HepG2 (cell line): ENCODE results near the gene NPAS2. TPM values are rescaled to one million over a fixed set of nuclear protein-coding genes. Genes with fewer than 3 reads are reported as not detected.
A peak's percentile ranks its signal among the peaks of the same experiment; 100 is the strongest.

Experiments
- ATAC-seq: fragments of 200-7000 bp; cut with Tn5 transposase; 3 replicates; pipeline ENCODE4 v1.9.1; 2020; ENCODE audit warnings: mild to moderate bottlenecking, moderate library complexity
- BruUV-seq: library from RNA; stranded (reverse); fragments of 400-500 nt; replicated peaks from 2 replicates; lab custom pipeline; 2021; lab: Mats Ljungman, UMichigan
- CTCF ChIA-PET: fragments of 300-600 bp; formaldehyde crosslinking; extraction: SDS; loops from one replicate; lab custom pipeline; 2021; ENCODE audit warnings: low total read pairs, inconsistent platforms, low intra/inter-chr PET ratio; lab: Yijun Ruan, JAX
- POLR2A ChIA-PET: fragments of 350-600 bp; sonication (Branson Sonifier 250); formaldehyde crosslinking; loops from one replicate; lab custom pipeline; 2020; ENCODE audit warnings: antibody characterized with exemption, inconsistent platforms; lab: Yijun Ruan, JAX
- DNase-seq: peaks from one replicate; pipeline ENCODE4 v3.0.0-alpha.2; 2015; ENCODE audit warnings: low spot score
- FAIRE-seq: peaks from 3 replicates; lab custom pipeline; 2011; peaks lifted over from hg19 to GRCh38; lab: Jason Lieb, UNC
- H2AFZ ChIP-seq: one replicate; pipeline ENCODE4 v1.6.1; 2011; ENCODE audit warnings: low read length, inconsistent platforms
- H3K27ac ChIP-seq: fragments of 300-600 bp; 3 replicates; pipeline ENCODE4 v1.8.0; 2011; ENCODE audit warnings: mixed run types, mild to moderate bottlenecking, mixed read lengths, low read length, inconsistent platforms; ENCODE audit not compliant: insufficient read depth; ENCODE audit errors: extremely low read length
- H3K27me3 ChIP-seq, 2 experiments: fragments of 200-600 bp in 1 of 2; 2 replicates in 1 of 2; 3 replicates in 1 of 2; pipeline versions ENCODE4 v1.6.0 to v1.8.0; 2011; ENCODE audit warnings: low read length in 2 of 2, mild to moderate bottlenecking in 2 of 2, moderate library complexity in 2 of 2, inconsistent platforms in 1 of 2; ENCODE audit not compliant: insufficient read depth in 2 of 2, control insufficient read depth in 1 of 2
- H3K36me3 ChIP-seq, 2 experiments: fragments of 200-600 bp in 1 of 2; replicated peaks in 1 of 2; 2 replicates in 1 of 2; 3 replicates in 1 of 2; pipeline versions ENCODE4 v1.5.1 to v1.8.0; 2011; ENCODE audit warnings: low read length in 2 of 2, inconsistent platforms in 1 of 2; ENCODE audit not compliant: insufficient read depth in 2 of 2, control insufficient read depth in 1 of 2
- H3K4me1 ChIP-seq: 2 replicates; pipeline ENCODE4 v1.5.1; 2012; ENCODE audit warnings: low read length, inconsistent platforms; ENCODE audit not compliant: insufficient read depth
- H3K4me2 ChIP-seq: 2 replicates; pipeline ENCODE4 v1.6.0; 2011; ENCODE audit warnings: low read depth, low read length, inconsistent platforms
- H3K4me3 ChIP-seq, 3 experiments: fragments of 200-600 bp in 1 of 3; sonication (generic), shearing (Covaris generic) in 1 of 3; replicated peaks in 1 of 3; 2 replicates each; pipeline ENCODE4 v1.5.1; 2011 to 2016; ENCODE audit warnings: low read length in 3 of 3, inconsistent platforms in 2 of 3, low read depth in 2 of 3, mild to moderate bottlenecking in 2 of 3, control low read depth in 1 of 3, mixed read lengths in 1 of 3; ENCODE audit not compliant: insufficient read depth in 1 of 3
- H3K79me2 ChIP-seq: one replicate; pipeline ENCODE4 v1.6.1; 2011; ENCODE audit warnings: low read length, inconsistent platforms; ENCODE audit not compliant: insufficient read depth
- H3K9ac ChIP-seq: 2 replicates; pipeline ENCODE4 v1.6.0; 2011; ENCODE audit warnings: mild to moderate bottlenecking, low read depth, low read length, inconsistent platforms; ENCODE audit not compliant: insufficient read depth
- H3K9me3 ChIP-seq: 2 replicates; pipeline ENCODE4 v1.5.1; 2012; ENCODE audit warnings: mild to moderate bottlenecking, low read length
- H4K20me1 ChIP-seq: 2 replicates; pipeline ENCODE4 v1.6.0; 2011; ENCODE audit warnings: inconsistent platforms, mild to moderate bottlenecking, low read length, moderate library complexity; ENCODE audit not compliant: insufficient read depth
- AGO2 ChIP-seq: fragments of 200-400 bp; formaldehyde crosslinking; optimal IDR thresholded peaks from 2 replicates; pipeline ENCODE3; 2017; ENCODE audit warnings: mild to moderate bottlenecking, low read depth, low read length, moderate library complexity
- CBX5 ChIP-seq: sonication (generic); formaldehyde crosslinking; IDR thresholded peaks from 2 replicates; pipeline ENCODE4 v1.4.0; 2020; ENCODE audit warnings: missing genetic modification reagents, borderline replicate concordance
- MAFK ChIP-seq, 2 experiments: IDR thresholded peaks in 1 of 2; conservative IDR thresholded peaks in 1 of 2; 2 replicates each; pipeline ENCODE4 v1.6.1; 2011; ENCODE audit warnings: improper control_type of control experiment in 2 of 2, low read length in 2 of 2
- MEIS1 ChIP-seq: sonication (generic); formaldehyde crosslinking; IDR thresholded peaks from 2 replicates; pipeline ENCODE4 v1.9.0; 2021; ENCODE audit warnings: mild to moderate bottlenecking, missing genetic modification reagents, moderate library complexity, borderline replicate concordance
- NFYB ChIP-seq: sonication (generic); formaldehyde crosslinking; IDR thresholded peaks from 2 replicates; pipeline ENCODE4 v1.4.0; 2020; ENCODE audit warnings: missing genetic modification reagents
- POLR2A ChIP-seq, 2 experiments: IDR thresholded peaks; 2 replicates each; pipeline ENCODE4 v1.6.1; 2011; ENCODE audit warnings: low read depth in 2 of 2, low read length in 2 of 2, mild to moderate bottlenecking in 1 of 2, moderate library complexity in 1 of 2; ENCODE audit not compliant: insufficient read depth in 1 of 2
- PRMT3 ChIP-seq: sonication (generic); formaldehyde crosslinking; IDR thresholded peaks from 2 replicates; pipeline ENCODE4 v1.8.1; 2022; ENCODE audit warnings: low read depth, mild to moderate bottlenecking, moderate library complexity, missing genetic modification reagents, borderline replicate concordance
- ZNF17 ChIP-seq: sonication (generic); formaldehyde crosslinking; IDR thresholded peaks from 2 replicates; pipeline ENCODE4 v1.5.0; 2020; ENCODE audit warnings: mild to moderate bottlenecking, missing genetic modification reagents
- ZNF230 ChIP-seq: sonication (generic); formaldehyde crosslinking; IDR thresholded peaks from 2 replicates; pipeline ENCODE4 v1.4.0; 2020; ENCODE audit warnings: mild to moderate bottlenecking, missing genetic modification reagents
- WGBS: methylation state at CpG from one replicate; pipeline ENCODE4 v1.1.6; 2017; ENCODE audit warnings: low lambda C conversion rate; 5-methylcytosine and 5-hydroxymethylcytosine counted together
- in situ Hi-C: cut with HindIII; loops from 2 replicates; pipeline ENCODE4 v1.10.0; 2017; ENCODE audit warnings: low pct_unique_long_range_greater_than_20kb; ENCODE audit not compliant: extremely low pct_ligation_motif_present
- intact Hi-C: fragments of 100-400 bp; cut with micrococcal nuclease; formaldehyde crosslinking; loops from one replicate; pipeline ENCODE4 v1.10.0; 2022; ENCODE audit not compliant: unreplicated experiment
- polyA plus RNA-seq, 8 experiments: library from polyadenylated mRNA; depleted of rRNA in 3 of 8; stranded (reverse) in 7 of 8; unstranded in 1 of 8; fragments of >200 nt; fragmentation: Illumina TruSeq in 4 of 8; extraction: Trizol in 4 of 8; gene quantifications; 2 replicates each; pipeline versions ENCODE4 v1.2.1 to v1.2.3, GENCODE V29; 2011 to 2016; ENCODE audit warnings: low read depth in 4 of 8, missing spikeins in 1 of 8, mixed read lengths in 1 of 8; ENCODE audit not compliant: insufficient read depth in 1 of 8
- total RNA-seq, 5 experiments: library from RNA; depleted of rRNA; stranded (reverse); fragments of >200 nt; fragmentation: Illumina TruSeq; extraction: Trizol; gene quantifications; 2 replicates each; pipeline ENCODE4 v1.2.3, GENCODE V29; 2016; ENCODE audit warnings: low read depth in 1 of 5
- TF ChIP-seq, protein P1 (sequence below): sonication (generic); formaldehyde crosslinking; IDR thresholded peaks from 2 replicates; pipeline ENCODE4 v1.8.1; 2023; ENCODE audit warnings: mild to moderate bottlenecking, inconsistent platforms, moderate library complexity, missing genetic modification reagents, borderline replicate concordance
- TF ChIP-seq, protein P2 (sequence below): sonication (generic); formaldehyde crosslinking; IDR thresholded peaks from 2 replicates; pipeline ENCODE4 v1.4.0; 2020; ENCODE audit warnings: missing genetic modification reagents

The NPAS2 gene
- total and polyA plus RNA-seq, 2 of the 13 experiments (the other 11 are each of a cell fraction or from before 2014, with no cell fraction given) = 14.8 to 37.5 TPM

DNA sequence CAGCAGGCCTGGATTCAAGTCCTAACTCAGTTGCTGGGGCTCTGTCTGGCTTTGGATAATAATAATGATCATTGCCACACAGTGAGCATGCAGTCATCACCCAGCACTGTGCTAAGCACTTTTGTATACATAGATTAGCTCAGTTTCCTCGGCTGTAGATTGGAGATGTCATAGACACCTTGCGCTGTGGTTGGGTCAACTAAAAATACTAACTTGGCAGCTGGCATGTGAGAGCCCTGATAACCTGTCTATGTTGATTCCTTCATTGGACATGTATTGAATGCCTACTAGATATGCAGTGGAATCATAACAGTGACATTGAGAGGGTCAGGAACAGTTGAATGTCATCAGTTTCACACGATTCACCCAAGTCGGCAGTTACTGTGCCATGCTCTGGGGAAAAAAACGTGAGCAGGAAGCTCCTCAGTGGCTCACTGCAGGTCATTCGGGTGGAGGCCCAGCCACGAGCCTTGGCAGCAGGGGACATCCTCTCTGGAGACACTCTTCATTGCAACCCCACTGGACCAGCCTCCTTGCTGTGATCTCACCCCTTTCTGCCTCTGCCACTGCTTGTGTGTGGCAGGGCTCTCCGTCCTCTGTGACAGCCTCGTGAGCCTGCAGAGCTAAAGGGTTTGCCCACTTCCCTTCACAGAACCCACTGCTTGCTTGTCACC lies 85.3 kb downstream of the NPAS2 start:
- BruUV-seq = no TSS peak
- intact Hi-C loops = no loop called here
- Histone ChIP-seq H3K27me3 (no peaks in the 10 kb centered on the region), H3K4me3 (no peak overlapping the region), H4K20me1 (peaks cover 8% of the 10 kb centered on the region; the same call in 1 of the 2 replicates), H3K9me3 (no peaks in the 10 kb centered on the region), H3K27ac (no peak overlapping the region), H3K79me2 (peaks cover 4% of the 10 kb centered on the region), H3K4me1 (peaks cover 20% of the 10 kb centered on the region), H3K4me2 (no peak overlapping the region), H3K36me3 (peaks cover 29 to 54% of the 10 kb centered on the region in 2 experiments), H3K9ac (no peak overlapping the region), H2AFZ (no peak overlapping the region)
- CTCF ChIA-PET = no interaction called here
- DNase-seq (no peak), FAIRE-seq (no peak), ATAC-seq (no peak)
- in situ Hi-C loops = no loop called here
- POLR2A ChIA-PET = no interaction called here
- TF ChIP-seq AGO2 (peak; percentile 45), ZNF17 (no peak), PRMT3 (no peak), CBX5 (CRISPR knock-in tag) (no peak), MEIS1 (CRISPR knock-in tag) (no peak), POLR2A (IDR thresholded peaks at IDR 0.05; ENCODE audit: insufficient read depth in 1 of 2, low read depth in 2 of 2, low read length in 2 of 2) (0 out of 4 replicates have a peak, but pooled peaks of 1 of the 2 experiments have one; percentile 31), MAFK (conservative IDR thresholded peaks at IDR 0.05 in 1 of 2, IDR thresholded peaks at IDR 0.05 in 1 of 2; ENCODE audit: low read length in 2 of 2) (peak in 1 of 2 experiments; percentile 18; a peak in 2 of 4 replicates), NFYB (CRISPR knock-in tag) (no peak), ZNF230 (CRISPR knock-in tag) (no peak)
- TF ChIP-seq, protein P1, sequence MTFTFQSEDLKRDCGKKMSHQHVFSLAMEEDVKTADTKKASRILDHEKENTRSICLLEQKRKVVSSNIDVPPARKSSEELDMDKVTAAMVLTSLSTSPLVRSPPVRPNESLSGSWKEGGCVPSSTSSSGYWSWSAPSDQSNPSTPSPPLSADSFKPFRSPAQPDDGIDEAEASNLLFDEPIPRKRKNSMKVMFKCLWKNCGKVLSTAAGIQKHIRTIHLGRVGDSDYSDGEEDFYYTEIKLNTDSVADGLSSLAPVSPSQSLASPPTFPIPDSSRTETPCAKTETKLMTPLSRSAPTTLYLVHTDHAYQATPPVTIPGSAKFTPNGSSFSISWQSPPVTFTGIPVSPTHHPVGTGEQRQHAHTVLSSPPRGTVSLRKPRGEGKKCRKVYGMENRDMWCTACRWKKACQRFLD (CRISPR knock-in tag) = no peak
- TF ChIP-seq, protein P2, sequence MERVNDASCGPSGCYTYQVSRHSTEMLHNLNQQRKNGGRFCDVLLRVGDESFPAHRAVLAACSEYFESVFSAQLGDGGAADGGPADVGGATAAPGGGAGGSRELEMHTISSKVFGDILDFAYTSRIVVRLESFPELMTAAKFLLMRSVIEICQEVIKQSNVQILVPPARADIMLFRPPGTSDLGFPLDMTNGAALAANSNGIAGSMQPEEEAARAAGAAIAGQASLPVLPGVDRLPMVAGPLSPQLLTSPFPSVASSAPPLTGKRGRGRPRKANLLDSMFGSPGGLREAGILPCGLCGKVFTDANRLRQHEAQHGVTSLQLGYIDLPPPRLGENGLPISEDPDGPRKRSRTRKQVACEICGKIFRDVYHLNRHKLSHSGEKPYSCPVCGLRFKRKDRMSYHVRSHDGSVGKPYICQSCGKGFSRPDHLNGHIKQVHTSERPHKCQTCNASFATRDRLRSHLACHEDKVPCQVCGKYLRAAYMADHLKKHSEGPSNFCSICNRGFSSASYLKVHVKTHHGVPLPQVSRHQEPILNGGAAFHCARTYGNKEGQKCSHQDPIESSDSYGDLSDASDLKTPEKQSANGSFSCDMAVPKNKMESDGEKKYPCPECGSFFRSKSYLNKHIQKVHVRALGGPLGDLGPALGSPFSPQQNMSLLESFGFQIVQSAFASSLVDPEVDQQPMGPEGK (CRISPR knock-in tag) = no peak
- WGBS = 82% methylated on average over 7 of the region's 9 CpGs
